ENCODE data around the gene STMN1.

The STMN1 gene

GRCh38 chr1:25918615-25919014, 12.4 kb upstream of the STMN1 start:
- no peak for DNase-seq

- no peak for DNase-seq
Measured at GRCh38 chr1:25917996-25918395, 11.8 kb upstream of the STMN1 start.

- DNase-seq, result no peak
Measured at GRCh38 chr1:25916460-25916859, 10.2 kb upstream of the STMN1 start.

GRCh38 chr1:25914074-25914995, 8.1 kb upstream of the STMN1 start:
- no peak for DNase-seq

- DNase-seq, result no peak
Measured at GRCh38 chr1:25913206-25913605, 7.0 kb upstream of the STMN1 start.

- no peak for DNase-seq
Measured at GRCh38 chr1:25912076-25912831, 6.0 kb upstream of the STMN1 start.

GRCh38 chr1:25911162-25911561, 4.9 kb upstream of the STMN1 start:
- DNase-seq, result no peak

- no peak for DNase-seq
Measured at GRCh38 chr1:25909040-25909439, 2.8 kb upstream of the STMN1 start.

GRCh38 chr1:25908161-25908560, 1.9 kb upstream of the STMN1 start:
- no peak for DNase-seq

GRCh38 chr1:25907601-25908000, 1.4 kb upstream of the STMN1 start:
- no peak for DNase-seq

- no peak for DNase-seq
Measured at GRCh38 chr1:25906644-25907300, 553 bp upstream of the STMN1 start.

- peak; percentile 68 for DNase-seq
Measured at GRCh38 chr1:25904943-25905679, 1.1 kb downstream of the STMN1 start.

GRCh38 chr1:25903986-25904385, 2.2 kb downstream of the STMN1 start:
- DNase-seq, result no peak

- DNase-seq, result no peak
Measured at GRCh38 chr1:25902462-25902861, 3.8 kb downstream of the STMN1 start.

- no peak for DNase-seq
Measured at GRCh38 chr1:25900219-25900618, 6.0 kb downstream of the STMN1 start.

GRCh38 chr1:25899792-25900191, 6.4 kb downstream of the STMN1 start:
- no peak for DNase-seq

GRCh38 chr1:25898223-25899015, 7.8 kb downstream of the STMN1 start:
- no peak for DNase-seq

GRCh38 chr1:25897754-25898153, 8.5 kb downstream of the STMN1 start:
- no peak for DNase-seq

GRCh38 chr1:25896266-25896665, 10.0 kb downstream of the STMN1 start:
- no peak for DNase-seq

GRCh38 chr1:25895365-25895990, 10.7 kb downstream of the STMN1 start:
- DNase-seq, result peak; percentile 34

GRCh38 chr1:25893116-25893515, 13.1 kb downstream of the STMN1 start:
- no peak for DNase-seq

- DNase-seq, result no peak
Measured at GRCh38 chr1:25891606-25892005, 14.6 kb downstream of the STMN1 start.
